Upper lobe of left lung (tissue), 4 donors: ENCODE data around the gene LMO4.

ENCODE experiments used
- CTCF ChIP-seq, 6 experiments: fragments of 450-650 bp in 4 of 6; fragments of 200-600 bp in 2 of 6; sonication (generic) in 2 of 6; IDR thresholded peaks; one replicate each; pipeline ENCODE4 v1.5.1; 2016 to 2019; ENCODE audit warnings: antibody characterized with exemption in 6 of 6
- EP300 ChIP-seq, 4 donors: sonication (generic); formaldehyde crosslinking; IDR thresholded peaks; one replicate each; pipeline ENCODE4 v1.5.1; 2017; ENCODE audit warnings: antibody characterized with exemption in 4 of 4, control low read depth in 2 of 4
- POLR2A ChIP-seq, 4 donors: fragments of 450-650 bp; IDR thresholded peaks; one replicate each; pipeline ENCODE4 v1.5.1; 2016 to 2017; ENCODE audit warnings: antibody characterized with exemption in 4 of 4, mild to moderate bottlenecking in 2 of 4
- POLR2AphosphoS5 ChIP-seq, 2 donors: sonication (generic); formaldehyde crosslinking; IDR thresholded peaks; one replicate each; pipeline ENCODE4 v1.5.1; 2017; ENCODE audit warnings: antibody characterized with exemption in 2 of 2

DNA sequence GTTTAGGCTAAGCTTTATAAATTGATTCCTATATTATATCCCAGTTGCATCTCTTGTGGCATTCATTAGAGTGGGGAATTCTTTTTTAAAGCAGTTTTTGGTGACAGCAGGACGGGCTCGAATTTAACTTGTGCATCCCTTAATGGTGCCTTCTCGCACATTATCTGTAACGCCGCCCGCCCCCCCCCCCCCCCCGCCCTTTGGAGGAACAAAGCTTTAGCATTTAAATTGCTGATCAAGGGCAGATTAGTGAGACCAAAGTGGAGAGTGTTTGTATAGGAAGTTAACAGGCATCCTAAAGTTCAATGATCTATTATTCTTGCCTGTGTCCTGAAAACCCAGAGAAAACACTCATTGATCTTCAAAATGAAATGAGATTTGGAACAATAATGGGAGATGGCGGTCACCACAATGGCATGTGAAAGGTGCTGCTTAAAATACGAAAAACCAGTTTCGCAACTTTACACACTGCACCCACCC, 2.2 kb downstream of the LMO4 start:
- TF ChIP-seq EP300 (IDR thresholded peaks at IDR 0.05) (no peak), POLR2AphosphoS5 (IDR thresholded peaks at IDR 0.05) (peak in 1 of 2 donors; percentile 29), POLR2A (IDR thresholded peaks at IDR 0.05) (no peak), CTCF (IDR thresholded peaks at IDR 0.05) (no peak)
